Erythroblast (primary cell): Measurements from ENCODE around the gene SIGLEC15.

Source experiments
- GATA1 ChIP-seq: IDR thresholded peaks from 2 replicates; pipeline ENCODE4 v1.6.1; 2011; ENCODE audit warnings: low read depth, mild to moderate bottlenecking, control low read depth, low read length, moderate library complexity
- POLR2A ChIP-seq: IDR thresholded peaks from 2 replicates; pipeline ENCODE4 v1.6.1; 2011; ENCODE audit warnings: mild to moderate bottlenecking, low read length

DNA sequence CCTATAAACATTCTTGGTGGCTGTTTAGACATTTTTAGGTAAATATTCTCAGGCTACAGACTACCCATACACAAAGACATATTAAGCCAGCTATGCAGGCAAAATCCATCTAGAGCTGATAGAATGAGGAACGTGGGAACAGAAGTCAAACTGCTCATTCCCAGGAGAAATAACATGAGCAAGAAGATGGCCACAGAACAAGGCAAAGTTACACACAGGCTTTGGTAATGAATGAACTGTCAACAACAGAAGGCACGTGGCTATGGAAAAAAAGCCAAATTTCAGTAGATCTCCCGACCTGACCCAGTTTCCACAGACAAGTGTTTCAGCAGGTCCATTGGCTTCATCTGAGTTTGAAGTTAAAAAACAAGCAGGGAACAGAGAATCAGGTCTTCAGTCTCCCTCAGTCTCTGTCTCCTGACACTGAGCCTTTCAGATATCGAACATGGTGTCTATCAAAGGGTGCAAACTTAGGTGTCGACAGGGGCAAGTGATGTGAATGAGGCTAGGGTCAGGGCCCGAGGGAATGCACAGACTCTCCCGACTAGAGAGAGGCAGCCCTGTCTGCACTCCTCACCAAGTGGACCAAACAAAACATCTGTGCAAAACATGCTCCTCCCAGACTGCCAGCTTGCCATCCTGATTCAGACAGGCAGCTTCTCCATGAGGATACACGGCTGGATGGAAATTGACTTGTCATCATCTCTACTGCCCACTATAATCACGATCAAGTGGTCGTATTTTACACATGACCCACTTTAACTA lies 25.9 kb downstream of the SIGLEC15 start:
- no peak for TF ChIP-seq POLR2A
- TF ChIP-seq GATA1 = no peak
